K562 (cell line): Measurements from ENCODE around the gene PLS1. TPM values are rescaled to one million over a fixed set of nuclear protein-coding genes. Genes with fewer than 3 reads are reported as not detected.

Experiments used
- ATAC-seq: fragments of 200-7000 bp; cut with Tn5 transposase; 3 replicates; pipeline ENCODE4 v1.9.1; 2020; ENCODE audit warnings: moderate library complexity
- BruUV-seq: library from RNA; stranded (reverse); fragments of 400-500 nt; replicated peaks from 2 replicates; lab custom pipeline; 2021; lab: Mats Ljungman, UMichigan
- CTCF ChIA-PET: fragments of 300-600 bp; formaldehyde crosslinking; extraction: SDS; loops from one replicate; lab custom pipeline; 2021; ENCODE audit warnings: low intra/inter-chr PET ratio; lab: Yijun Ruan, JAX
- POLR2A ChIA-PET: fragments of 300-600, 350-650 bp; sonication (Branson Sonifier 250); formaldehyde crosslinking; extraction: SDS; loops from one replicate; lab custom pipeline; 2021; ENCODE audit warnings: antibody characterized with exemption, inconsistent platforms; lab: Yijun Ruan, JAX
- DNase-seq, 4 experiments: peaks; one replicate each; pipeline versions ENCODE4 v3.0.0 to v3.0.0-alpha.2; 2011 to 2018; ENCODE audit warnings: low spot score in 3 of 4, mixed read lengths in 3 of 4; ENCODE audit errors: extremely low read depth in 1 of 4
- FAIRE-seq: peaks from 2 replicates; lab custom pipeline; 2011; peaks lifted over from hg19 to GRCh38; lab: Jason Lieb, UNC
- H2AFZ ChIP-seq: 2 replicates; pipeline ENCODE4 v1.6.0; 2011; ENCODE audit warnings: low read depth, low read length, control low read depth, inconsistent platforms
- H3K27ac ChIP-seq: fragments of 200-600 bp; 3 replicates; pipeline ENCODE4 v1.8.0; 2011; ENCODE audit warnings: low read depth, mild to moderate bottlenecking, control low read depth, inconsistent platforms, low read length, moderate library complexity, mixed read lengths; ENCODE audit errors: extremely low read depth
- H3K27me3 ChIP-seq, 2 experiments: fragments of 300-600 bp in 1 of 2; 2 replicates in 1 of 2; 3 replicates in 1 of 2; pipeline versions ENCODE4 v1.6.0 to v1.8.0; 2011; ENCODE audit warnings: inconsistent platforms in 2 of 2, low read length in 2 of 2, mild to moderate bottlenecking in 1 of 2, mixed read lengths in 1 of 2, moderate library complexity in 1 of 2; ENCODE audit not compliant: control insufficient read depth in 2 of 2, insufficient read depth in 2 of 2
- H3K36me3 ChIP-seq: fragments of 300-600 bp; 3 replicates; pipeline ENCODE4 v1.8.0; 2011; ENCODE audit warnings: mild to moderate bottlenecking, low read length, inconsistent platforms; ENCODE audit not compliant: control insufficient read depth, insufficient read depth
- H3K4me1 ChIP-seq, 2 experiments: fragments of 200-600 bp in 1 of 2; replicated peaks in 1 of 2; 2 replicates in 1 of 2; 3 replicates in 1 of 2; pipeline versions ENCODE4 v1.5.1 to v1.8.0; 2011; ENCODE audit warnings: inconsistent platforms in 2 of 2, low read length in 2 of 2, mild to moderate bottlenecking in 1 of 2, mixed read lengths in 1 of 2, moderate library complexity in 1 of 2; ENCODE audit not compliant: control insufficient read depth in 2 of 2, insufficient read depth in 2 of 2
- H3K4me2 ChIP-seq: 2 replicates; pipeline ENCODE4 v1.6.1; 2011; ENCODE audit warnings: low read length, control low read depth, inconsistent platforms, mixed read lengths; ENCODE audit not compliant: insufficient read depth
- H3K4me3 ChIP-seq: fragments of 200-600 bp; sonication (generic), shearing (Covaris generic); 2 replicates; pipeline ENCODE4 v1.5.1; 2016; ENCODE audit warnings: control low read depth, inconsistent platforms
- H3K79me2 ChIP-seq: fragments of 200-600 bp; 3 replicates; pipeline ENCODE4 v1.8.0; 2011; ENCODE audit warnings: low read length, inconsistent platforms; ENCODE audit not compliant: control insufficient read depth, insufficient read depth
- H3K9ac ChIP-seq, 2 experiments: 2 replicates each; pipeline versions ENCODE4 v1.6.0 to v1.6.1; 2011; ENCODE audit warnings: low read depth in 2 of 2, low read length in 2 of 2, control low read depth in 1 of 2, inconsistent platforms in 1 of 2, mild to moderate bottlenecking in 1 of 2, mixed read lengths in 1 of 2; ENCODE audit not compliant: insufficient read depth in 1 of 2
- H3K9me1 ChIP-seq: one replicate; pipeline ENCODE4 v1.6.0; 2011; ENCODE audit warnings: inconsistent platforms, mild to moderate bottlenecking, low read length, moderate library complexity; ENCODE audit not compliant: control insufficient read depth, insufficient read depth
- H3K9me3 ChIP-seq: replicated peaks from 2 replicates; pipeline ENCODE4 v1.5.1; 2011; ENCODE audit warnings: low read depth, low read length, inconsistent platforms; ENCODE audit not compliant: control insufficient read depth, insufficient read depth
- H4K20me1 ChIP-seq: replicated peaks from 2 replicates; pipeline ENCODE4 v1.6.1; 2011; ENCODE audit warnings: low read length, inconsistent platforms, mixed read lengths; ENCODE audit not compliant: control insufficient read depth, insufficient read depth
- ARID1B ChIP-seq: fragments of 450-650 bp; IDR thresholded peaks from 2 replicates; pipeline ENCODE4 v1.6.1; 2016; ENCODE audit warnings: antibody characterized with exemption, mild to moderate bottlenecking, inconsistent platforms
- CBX8 ChIP-seq: fragments of 200-600 bp; sonication (generic); IDR thresholded peaks from 2 replicates; pipeline ENCODE4 v1.6.1; 2012; ENCODE audit warnings: borderline replicate concordance, mixed run types, low read depth, mild to moderate bottlenecking, moderate library complexity, mixed read lengths, low read length, control low read depth, inconsistent platforms; ENCODE audit not compliant: poor library complexity, severe bottlenecking; ENCODE audit errors: extremely low read depth
- CEBPB ChIP-seq: fragments of 450-650 bp; IDR thresholded peaks from 2 replicates; pipeline ENCODE4 v1.6.1; 2016; ENCODE audit warnings: missing genetic modification characterization, missing compliant biosample characterization
- DPF2 ChIP-seq: fragments of 450-650 bp; IDR thresholded peaks from 2 replicates; pipeline ENCODE4 v1.6.1; 2016
- GTF2B ChIP-seq: IDR thresholded peaks from 2 replicates; pipeline ENCODE4 v1.6.1; 2011; ENCODE audit not compliant: insufficient read length; ENCODE audit errors: extremely low read depth
- MAFF ChIP-seq: IDR thresholded peaks from 2 replicates; pipeline ENCODE4 v1.6.1; 2012; ENCODE audit warnings: low read length, improper control_type of control experiment
- ZBTB40 ChIP-seq, 2 experiments: fragments of 450-650 bp in 1 of 2; sonication (generic) in 1 of 2; formaldehyde crosslinking in 1 of 2; IDR thresholded peaks; 2 replicates each; pipeline versions ENCODE4 v1.7.1 to v1.9.0; 2016 to 2022; ENCODE audit warnings: inconsistent platforms in 1 of 2, mild to moderate bottlenecking in 1 of 2, missing genetic modification reagents in 1 of 2
- ZNF175 ChIP-seq: fragments of 200-800 bp; sonication (Bioruptor generic); IDR thresholded peaks from 2 replicates; pipeline ENCODE4 v1.6.1; 2016; ENCODE audit warnings: low read depth, mild to moderate bottlenecking, missing genetic modification characterization, missing compliant biosample characterization
- ZNF224 ChIP-seq: sonication (generic); formaldehyde crosslinking; IDR thresholded peaks from 2 replicates; pipeline ENCODE4 v1.8.0; 2022; ENCODE audit warnings: mild to moderate bottlenecking, missing genetic modification reagents
- WGBS: fragments of 100-300 bp; shearing (Covaris generic); methylation state at CpG from one replicate; pipeline ENCODE4 v1.1.6; 2016; ENCODE audit warnings: low coverage, mixed read lengths; ENCODE audit not compliant: insufficient coverage; ENCODE audit errors: missing lambda C conversion rate; 5-methylcytosine and 5-hydroxymethylcytosine counted together
- in situ Hi-C: fragments of 300-500 bp; cut with MboI; formaldehyde crosslinking; loops from 4 replicates; pipeline ENCODE4 v1.15.0; 2018; ENCODE audit warnings: inconsistent platforms, mixed read lengths
- intact Hi-C: fragments of 100-400 bp; cut with micrococcal nuclease; formaldehyde crosslinking; loops from 2 replicates; pipeline ENCODE4 v1.14.2; 2022
- polyA plus RNA-seq, 8 experiments: library from polyadenylated mRNA; depleted of rRNA in 4 of 8; stranded (reverse) in 5 of 8; unstranded in 3 of 8; fragments of >200 nt; fragmentation: Nextera tagmentation in 2 of 8; fragmentation: Illumina TruSeq in 1 of 8; extraction: Ambion mirVana in 2 of 8; extraction: Trizol in 1 of 8; gene quantifications; 2 replicates each; pipeline versions ENCODE4 v1.2.1 to v1.2.3, GENCODE V29; 2011 to 2014; ENCODE audit warnings: inconsistent platforms in 1 of 8, missing spikeins in 1 of 8
- total RNA-seq, 7 experiments: library from RNA; depleted of rRNA in 6 of 7; stranded (reverse); fragments of >200 nt in 6 of 7; fragmentation: Illumina TruSeq in 2 of 7; extraction: Trizol in 2 of 7; gene quantifications; 2 replicates each; pipeline versions ENCODE4 v1.2.1 to v1.2.3, GENCODE V29; 2011 to 2021; ENCODE audit warnings: low replicate concordance in 1 of 7

The PLS1 gene
- total and polyA plus RNA-seq, 9 of the 15 experiments (the other 6 are each of a cell fraction or from before 2014, with no cell fraction given): 6.1 to 21.3 (median 13.0) TPM

- peaks cover 0 to 10% of the 10 kb centered on the region in 2 experiments; a peak in 2 of 5 replicates for H3K4me1 ChIP-seq
- no peaks in the 10 kb centered on the region for H3K9me3 ChIP-seq
- FAIRE-seq: peak; percentile 40
- no peaks in the 10 kb centered on the region for H3K27me3 ChIP-seq
- intact Hi-C loops: no loop called here
- peak overlapping the region; percentile 25 for H2AFZ ChIP-seq
- H3K9me1 ChIP-seq: no peaks in the 10 kb centered on the region
- peak in 2 of 4 experiments; percentile 20 to 25 for DNase-seq
- no TSS peak for BruUV-seq
- CTCF ChIA-PET: no interaction called here
- peak; percentile 60; the same call in 2 of the 3 replicates for ATAC-seq
- H3K4me2 ChIP-seq: no peak overlapping the region; the same call in 1 of the 2 replicates
- 68% methylated on average over 7 of the region's 7 CpGs for WGBS
- H3K9ac ChIP-seq: no peak overlapping the region
- in situ Hi-C loops: no loop called here
- H4K20me1 ChIP-seq: no peaks in the 10 kb centered on the region
- no peak overlapping the region for H3K4me3 ChIP-seq
- peaks cover 3% of the 10 kb centered on the region; the same call in 1 of the 3 replicates for H3K36me3 ChIP-seq
- 0 out of 3 replicates have a peak overlapping the region, but pooled peaks have one; percentile 6 for H3K27ac ChIP-seq
- no peaks in the 10 kb centered on the region for H3K79me2 ChIP-seq
- POLR2A ChIA-PET: interaction anchor here (0.7 to 1.2 kb wide), 3 partner anchors 10 to 64 kb away, joined by 3 read pairs; partner anchors contain the start of gene TRPC1
- TF ChIP-seq ARID1B (0 out of 2 replicates have a peak, but pooled peaks have one; percentile 29), DPF2 (peak; percentile 41; the same call in 1 of the 2 replicates), ZNF175 (CRISPR knock-in tag) (0 out of 2 replicates have a peak, but pooled peaks have one; percentile 37), GTF2B (no peak), ZNF224 (CRISPR knock-in tag) (no peak), CEBPB (tag) (peak; percentile 99), CBX8 (no peak), ZBTB40 (IDR thresholded peaks at IDR 0.05) (peak; percentile 47; the same call in 1 of the 2 replicates), ZBTB40 (CRISPR knock-in tag; IDR thresholded peaks at IDR 0.05) (no peak), MAFF (no peak)
These were observed 110.3 kb downstream of the PLS1 start for GRCh38 chr3:142706321-142707127.
